Measurements from ENCODE around the gene GSG1L. TPM values are rescaled to one million over a fixed set of nuclear protein-coding genes. Genes with fewer than 3 reads are reported as not detected.

The GSG1L gene
- total and polyA plus RNA-seq, 9 of the 15 experiments (the other 6 are each of a cell fraction or from before 2014, with no cell fraction given): not detected

DNA sequence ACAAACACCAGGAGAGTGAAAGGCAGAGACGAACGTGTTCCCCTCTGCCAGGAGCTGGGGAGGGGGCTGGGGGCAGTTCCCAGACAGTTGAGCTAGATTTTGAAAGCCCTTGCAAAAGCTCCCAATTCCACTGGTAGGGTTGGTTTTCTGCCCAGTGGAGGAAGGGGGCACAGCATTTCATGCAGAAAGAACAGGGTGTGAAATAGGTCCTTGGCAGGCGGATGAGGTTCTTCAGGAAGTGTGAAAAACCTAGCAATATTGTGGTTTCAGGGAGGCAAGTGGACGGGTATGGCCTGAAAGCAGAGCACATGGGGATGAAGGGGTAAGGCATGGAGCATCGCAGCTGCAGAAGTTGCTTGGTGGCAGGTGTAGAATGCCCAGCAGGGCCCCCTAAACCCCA lies 265.3 kb downstream of the GSG1L start:
- intact Hi-C loops (cut with micrococcal nuclease): no loop called here
- Histone ChIP-seq H3K4me3 (no peak overlapping the region), H3K9me1 (ENCODE audit: control insufficient read depth, insufficient read depth, low read length) (no peaks in the 10 kb centered on the region), H2AFZ (ENCODE audit: low read depth, low read length) (no peak overlapping the region), H3K36me3 (ENCODE audit: control insufficient read depth, insufficient read depth, low read length) (no peaks in the 10 kb centered on the region), H3K27me3 (ENCODE audit: control insufficient read depth in 2 of 2, insufficient read depth in 2 of 2, low read length in 2 of 2) (peaks cover 3 to 15% of the 10 kb centered on the region in 2 experiments; a peak in 4 of 5 replicates), H4K20me1 (replicated peaks; ENCODE audit: control insufficient read depth, insufficient read depth, low read length) (peaks cover 18% of the 10 kb centered on the region; the same call in 1 of the 2 replicates), H3K9me3 (replicated peaks; ENCODE audit: control insufficient read depth, insufficient read depth, low read depth, low read length) (no peaks in the 10 kb centered on the region), H3K9ac (ENCODE audit: insufficient read depth in 1 of 2, low read depth in 2 of 2, low read length in 2 of 2) (no peak overlapping the region), H3K27ac (ENCODE audit: extremely low read depth, low read depth, low read length) (no peak overlapping the region), H3K4me2 (ENCODE audit: insufficient read depth, low read length) (no peak overlapping the region), H3K4me1 (replicated peaks in 1 of 2; ENCODE audit: control insufficient read depth in 2 of 2, insufficient read depth in 2 of 2, low read length in 2 of 2) (no peaks in the 10 kb centered on the region), H3K79me2 (ENCODE audit: control insufficient read depth, insufficient read depth, low read length) (no peaks in the 10 kb centered on the region)
- ChIA-PET POLR2A (interaction anchor here (1.1 kb wide), 1 partner anchor 42 kb away, joined by 4 read pairs; no protein-coding TSS in a partner anchor), CTCF (ENCODE audit: low intra/inter-chr PET ratio) (no interaction called here)
- WGBS (ENCODE audit: insufficient coverage, low coverage, missing lambda C conversion rate): 0% methylated on average over 5 of the region's 5 CpGs
- ATAC-seq (no peak), DNase-seq (ENCODE audit: extremely low read depth in 1 of 4, low spot score in 3 of 4) (no peak), FAIRE-seq (no peak)
- TF ChIP-seq POLR2A (conservative IDR thresholded peaks at IDR 0.05): no peak
- TF ChIP-seq CAMTA2 (CRISPR knock-in tag; conservative IDR thresholded peaks at IDR 0.05): no peak
- TF ChIP-seq ETV6 (IDR thresholded peaks at IDR 0.05; ENCODE audit: borderline replicate concordance in 1 of 2, low read depth in 2 of 2, low read length in 1 of 2): no peak
- no peak for TF ChIP-seq ETV6 (CRISPR knock-in tag; IDR thresholded peaks at IDR 0.05; ENCODE audit: borderline replicate concordance)
- no peak for TF ChIP-seq ZNF699 (CRISPR knock-in tag; IDR thresholded peaks at IDR 0.05; ENCODE audit: insufficient replicate concordance)
- no peak for TF ChIP-seq AFF1 (IDR thresholded peaks at IDR 0.05; ENCODE audit: low read depth in 1 of 2, partially characterized antibody in 2 of 2)
- TF ChIP-seq U2AF2 (optimal IDR thresholded peaks at IDR 0.05; ENCODE audit: low read depth, low read length): no peak
- TF ChIP-seq ZNF79 (CRISPR knock-in tag; IDR thresholded peaks at IDR 0.05; ENCODE audit: low read depth): no peak
- TF ChIP-seq, protein P1, sequence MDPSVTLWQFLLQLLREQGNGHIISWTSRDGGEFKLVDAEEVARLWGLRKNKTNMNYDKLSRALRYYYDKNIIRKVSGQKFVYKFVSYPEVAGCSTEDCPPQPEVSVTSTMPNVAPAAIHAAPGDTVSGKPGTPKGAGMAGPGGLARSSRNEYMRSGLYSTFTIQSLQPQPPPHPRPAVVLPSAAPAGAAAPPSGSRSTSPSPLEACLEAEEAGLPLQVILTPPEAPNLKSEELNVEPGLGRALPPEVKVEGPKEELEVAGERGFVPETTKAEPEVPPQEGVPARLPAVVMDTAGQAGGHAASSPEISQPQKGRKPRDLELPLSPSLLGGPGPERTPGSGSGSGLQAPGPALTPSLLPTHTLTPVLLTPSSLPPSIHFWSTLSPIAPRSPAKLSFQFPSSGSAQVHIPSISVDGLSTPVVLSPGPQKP (CRISPR knock-in tag; IDR thresholded peaks at IDR 0.05): no peak
- no TSS peak for BruUV-seq (replicated peaks)
- in situ Hi-C loops (cut with MboI): no loop called here

Measured in K562 (cell line).